HG03558 (cell line): ENCODE measurements around the gene TJP1.
"Not testable (repeated sequence)": the region's sequence is repeated elsewhere in the genome, so short reads cannot be mapped to it uniquely, and the experiment has no call there.

Experiments
- ATAC-seq: cut with Tn5 transposase; IDR thresholded peaks from one replicate; pipeline ENCODE4 v1.9.1; 2021; ENCODE audit warnings: moderate number of reproducible peaks; ENCODE audit not compliant: unreplicated experiment; ENCODE audit errors: extremely low read depth

Gene TJP1

DNA sequence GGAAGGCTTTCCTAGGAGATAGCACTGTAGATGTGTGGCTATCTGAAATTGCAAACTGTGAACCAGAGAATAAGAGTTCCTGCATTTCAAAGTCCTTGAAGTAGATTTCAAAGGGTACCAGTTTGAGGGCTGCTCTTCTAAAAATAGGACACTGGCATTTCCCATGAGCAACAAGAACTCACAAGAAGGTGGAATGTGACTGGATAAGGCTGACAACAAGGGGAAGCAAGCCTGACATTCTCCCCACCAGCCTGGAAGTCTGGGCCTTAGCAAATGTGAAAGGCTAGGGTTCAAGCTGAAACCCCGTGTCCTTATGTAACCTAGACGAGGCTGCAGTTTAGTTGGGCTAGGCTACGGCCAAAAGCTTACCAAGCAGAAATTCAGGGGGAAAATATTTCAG lies 18.7 kb upstream of the TJP1 start:
- no peak for ATAC-seq

DNA sequence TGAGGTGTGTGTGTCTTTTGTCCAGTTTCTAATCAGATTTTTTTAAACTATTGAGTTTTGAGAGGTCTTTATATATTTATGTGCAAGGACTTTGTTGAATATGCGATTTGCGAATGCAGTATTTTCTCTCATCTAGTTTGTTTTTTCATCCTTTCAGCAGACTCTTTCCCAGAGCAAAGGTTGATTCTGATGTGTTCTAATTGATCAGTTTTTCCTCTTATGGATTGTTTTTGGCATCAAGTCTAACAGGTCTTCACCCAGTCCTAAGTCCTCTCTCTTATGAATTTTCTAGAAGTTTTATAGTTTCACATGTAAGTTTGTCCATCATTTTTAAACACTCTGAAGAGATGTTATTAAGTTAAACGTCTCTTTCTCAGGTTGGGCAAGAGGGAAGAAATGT lies 17.8 kb upstream of the TJP1 start:
- ATAC-seq = no peak

DNA sequence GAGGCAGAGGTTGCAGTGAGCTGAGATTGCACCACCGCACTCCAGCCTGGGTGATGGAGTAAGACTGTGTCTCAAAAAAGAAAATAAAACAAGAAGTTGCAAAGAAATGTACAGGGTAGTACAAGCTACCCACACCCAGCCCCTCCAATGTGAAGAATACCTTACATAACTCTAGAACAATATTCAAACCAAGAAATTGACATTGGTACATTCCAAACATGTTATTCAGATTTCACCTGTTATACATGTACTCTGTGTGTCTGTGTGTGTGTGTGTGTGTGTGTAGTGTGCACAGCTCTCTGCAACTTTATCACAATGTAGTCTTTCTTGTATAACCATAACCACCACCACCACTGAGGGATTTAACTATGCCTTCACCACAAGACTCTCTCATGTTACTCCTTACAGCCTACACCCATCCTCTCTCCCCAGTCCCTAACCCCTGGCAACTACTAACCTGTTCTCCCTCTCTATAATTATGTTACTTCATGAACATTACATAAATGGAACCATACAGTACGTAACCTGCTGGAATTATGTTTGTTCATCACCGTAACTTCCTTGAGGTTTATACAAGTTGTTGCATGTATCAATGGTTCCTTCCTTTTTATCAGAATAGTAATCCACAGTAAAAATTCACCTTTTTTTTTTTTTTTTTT lies 16.2 kb upstream of the TJP1 start:
- ATAC-seq = no peak

DNA sequence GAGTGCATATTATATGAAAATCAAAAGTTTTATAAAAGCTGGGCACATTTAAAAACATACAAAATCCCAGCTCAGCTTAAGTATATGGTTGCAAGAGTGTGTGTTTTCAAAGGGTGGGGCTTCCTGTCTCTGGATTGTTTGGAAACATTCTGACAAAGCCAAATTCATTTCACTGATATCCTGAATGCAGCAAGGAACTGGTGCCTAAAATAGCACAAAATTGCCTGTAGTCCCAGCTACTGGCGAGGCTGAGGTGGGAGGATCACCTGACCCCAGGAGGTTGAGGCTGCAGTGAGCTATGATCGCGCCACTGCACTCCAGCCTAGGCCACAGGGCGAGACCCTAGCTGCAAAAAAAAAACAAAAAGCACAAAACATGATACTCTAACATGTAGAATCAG lies 13.0 kb upstream of the TJP1 start:
- no peak for ATAC-seq

DNA sequence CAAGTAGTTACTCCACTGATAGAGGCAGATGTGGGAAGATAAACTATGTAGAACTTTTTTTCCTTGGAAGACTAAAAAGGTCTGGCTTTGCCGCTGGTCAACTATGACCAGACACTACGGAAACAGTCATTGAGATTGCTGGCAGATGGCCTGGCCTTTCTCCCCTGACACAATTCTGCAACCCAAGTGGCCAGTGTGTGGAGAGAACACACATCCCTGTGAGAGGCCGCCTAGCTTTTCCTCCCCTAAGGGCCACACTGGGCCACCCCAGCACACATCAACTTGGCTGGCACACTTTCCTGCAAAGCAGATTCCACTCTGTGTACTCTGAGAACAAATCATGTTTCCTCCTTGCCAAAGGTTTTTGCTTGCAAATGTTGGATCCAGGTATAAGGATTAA lies 10.4 kb upstream of the TJP1 start:
- ATAC-seq = no peak

DNA sequence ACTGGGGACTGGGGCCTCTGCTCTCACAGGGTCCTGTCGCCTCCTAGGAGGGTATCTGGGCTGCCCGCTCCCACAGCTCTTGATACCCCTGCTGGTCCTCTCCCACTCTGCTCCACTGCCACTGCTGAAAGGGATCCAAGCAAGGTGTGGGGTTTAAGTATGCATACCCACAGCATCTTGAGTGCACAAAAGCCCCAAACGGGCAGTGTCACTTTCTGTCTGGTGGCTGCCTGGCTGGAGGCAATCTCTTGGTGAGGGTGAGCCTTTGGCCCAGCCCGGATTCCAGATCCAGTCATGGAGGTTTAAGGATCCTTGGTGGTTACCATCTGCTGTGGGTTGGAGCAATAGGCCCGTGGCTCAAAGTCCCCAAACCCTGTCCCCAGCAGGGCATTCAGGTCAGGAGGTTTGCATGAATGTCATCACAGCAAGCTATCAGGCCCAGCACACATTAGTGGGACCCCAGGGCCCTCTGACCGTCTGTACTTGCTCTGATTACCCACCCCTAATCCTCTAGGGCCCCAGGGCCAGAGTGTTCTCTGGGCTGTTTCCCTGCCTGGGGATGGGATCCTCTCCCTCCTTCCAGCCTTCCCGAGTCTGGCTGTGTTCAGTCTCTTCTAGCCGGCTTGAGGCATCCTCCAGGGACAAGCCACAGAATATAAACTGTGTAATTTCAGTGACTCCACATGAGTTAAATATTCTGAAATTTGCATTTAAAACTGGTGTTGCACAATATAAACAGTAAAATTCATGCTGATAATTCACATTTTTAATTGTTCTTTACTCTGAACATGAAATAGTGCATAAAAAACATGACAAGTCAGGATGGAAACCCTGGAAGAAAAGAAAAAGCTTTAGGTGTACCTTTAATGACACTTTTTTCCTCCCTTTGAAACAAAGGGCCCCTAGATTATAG lies 4.9 kb upstream of the TJP1 start:
- no peak for ATAC-seq

DNA sequence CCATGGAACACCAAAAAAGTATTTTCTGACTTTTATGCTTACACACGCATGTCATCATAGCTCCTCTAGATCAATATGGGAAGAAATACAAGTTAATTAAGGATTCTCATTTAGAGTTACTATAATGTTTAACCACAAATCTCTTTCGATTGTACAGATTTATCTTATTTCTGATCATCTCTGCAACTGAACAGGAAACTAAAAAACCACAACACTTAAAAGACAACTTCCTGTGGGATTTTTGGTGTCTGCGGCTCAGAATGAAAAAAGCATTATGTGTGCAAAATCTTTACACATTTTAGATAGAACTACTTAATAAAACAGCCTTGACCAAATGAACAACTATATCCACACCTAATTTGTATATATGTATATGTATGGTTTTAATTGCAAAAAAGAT lies 3.0 kb upstream of the TJP1 start:
- no peak for ATAC-seq

DNA sequence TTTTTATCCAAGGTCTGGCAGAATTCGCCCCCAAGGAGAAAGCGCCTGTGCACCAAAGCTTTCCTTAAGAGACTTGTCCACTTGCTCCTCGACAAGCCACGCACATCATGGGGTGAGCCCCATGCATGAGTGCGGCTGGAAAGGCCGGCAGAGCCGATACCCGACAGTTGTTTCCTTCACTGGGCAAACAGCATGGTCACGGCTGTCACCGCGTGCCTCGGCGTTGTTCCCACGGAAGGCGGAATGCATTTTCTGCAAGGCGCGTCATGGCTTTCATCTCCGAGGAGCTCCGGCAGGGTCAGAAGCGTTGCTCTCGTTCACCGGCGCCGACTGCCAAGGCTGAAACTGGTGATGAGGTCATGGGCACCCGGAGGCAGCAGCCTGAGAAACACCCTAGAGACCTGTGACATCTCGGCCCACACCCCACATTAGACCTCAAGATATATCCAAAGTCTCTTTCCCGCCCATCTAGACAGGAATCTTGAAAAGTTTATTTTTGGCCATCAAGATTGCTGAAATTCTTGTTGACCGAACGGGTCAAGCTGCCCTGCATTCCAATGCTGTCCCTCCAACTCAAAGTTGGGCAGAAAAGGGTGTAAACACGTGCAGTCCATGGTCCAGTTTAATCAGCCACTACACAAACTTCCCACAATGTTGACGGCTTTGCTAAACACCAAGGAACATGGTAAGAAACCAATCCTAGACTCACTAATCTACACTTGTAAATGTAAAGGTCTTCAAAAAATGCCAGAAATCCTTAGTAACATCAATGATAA lies 604 bp upstream of the TJP1 start:
- no peak for ATAC-seq

DNA sequence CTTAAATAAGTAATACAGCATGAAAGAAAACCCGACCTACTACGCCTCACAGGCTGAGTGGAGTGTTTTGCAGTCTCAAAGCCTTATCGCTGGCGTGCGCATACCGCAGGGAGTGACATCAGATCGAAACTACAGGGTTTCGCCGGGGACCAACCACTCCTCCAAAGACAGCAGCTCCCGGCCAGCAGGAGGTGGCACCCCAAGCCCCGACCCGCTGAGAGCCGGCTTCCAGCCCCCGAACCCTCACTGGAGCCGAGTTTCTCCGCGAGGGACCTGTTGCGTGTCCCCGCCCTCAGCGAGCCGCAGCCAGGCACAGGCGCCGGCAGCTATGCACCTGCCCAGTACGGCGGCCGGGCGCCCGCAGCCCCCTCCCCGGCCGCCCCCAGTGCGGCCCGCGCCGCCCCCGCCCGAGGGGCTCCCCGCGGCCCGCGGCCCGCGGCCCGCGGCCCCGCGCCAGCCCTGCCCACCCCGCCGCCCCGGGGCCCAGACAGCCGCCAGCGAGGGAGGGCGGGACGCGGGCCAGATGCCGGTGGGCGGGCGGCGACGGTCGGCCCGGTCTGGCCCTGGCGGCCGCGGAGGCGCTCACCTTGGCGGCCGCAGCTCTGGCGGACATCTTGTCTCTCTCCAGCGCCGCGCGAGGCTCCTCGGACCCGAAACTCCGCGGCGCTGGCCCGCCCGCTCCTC lies 710 bp downstream of the TJP1 start:
- no peak for ATAC-seq

DNA sequence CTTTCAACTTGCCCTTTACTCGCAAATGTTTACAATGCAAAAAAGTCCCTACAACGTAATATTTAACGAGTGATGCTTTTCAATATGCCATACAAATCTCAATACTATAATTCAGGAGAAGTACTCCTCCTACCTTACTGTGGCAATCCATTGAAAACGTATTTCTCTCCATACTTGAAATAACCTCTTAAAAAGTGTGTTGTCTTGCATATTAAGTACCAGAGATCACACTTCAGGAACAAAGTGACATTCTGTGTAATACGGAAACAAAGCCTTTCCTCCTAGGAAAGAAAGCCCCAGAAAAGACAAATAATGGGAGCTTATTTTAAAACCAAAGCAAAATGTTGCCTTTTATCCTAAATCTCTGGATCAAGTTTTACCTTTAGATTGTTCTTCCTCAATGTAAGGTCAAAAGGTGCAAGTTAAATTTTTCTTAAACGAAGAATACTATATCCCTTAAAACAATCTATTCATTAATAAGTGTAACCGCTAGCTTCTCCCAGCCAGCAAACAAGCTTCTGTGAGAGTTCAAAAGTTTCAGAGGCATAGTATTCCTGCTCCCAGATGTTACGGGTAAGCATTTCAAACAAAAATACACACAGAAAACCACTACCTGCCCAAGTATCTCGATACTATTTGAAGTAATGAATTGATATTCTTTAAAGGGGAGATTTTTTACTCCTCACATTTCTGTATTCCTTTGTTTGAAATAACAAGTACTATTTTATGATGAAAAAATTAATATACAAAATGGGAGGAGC lies 1.7 kb downstream of the TJP1 start:
- no peak for ATAC-seq

DNA sequence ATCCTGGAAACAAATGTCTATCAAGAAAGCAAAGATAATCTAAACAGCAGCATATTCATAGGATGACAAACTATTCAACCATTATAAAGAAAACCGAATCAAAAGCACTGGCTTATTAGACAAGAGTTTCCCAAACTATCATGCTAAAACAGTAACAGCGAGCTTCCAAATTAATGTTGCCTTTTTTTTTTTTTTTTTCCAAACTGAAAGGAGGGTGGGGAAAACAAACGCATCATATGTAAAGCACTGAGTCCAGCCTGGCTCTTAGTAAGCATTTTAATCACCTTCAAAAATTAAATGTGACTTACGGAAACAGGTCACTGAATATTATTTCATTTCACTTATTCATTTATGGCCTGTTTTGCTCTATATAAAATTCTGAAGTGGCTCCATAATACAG lies 2.3 kb downstream of the TJP1 start:
- ATAC-seq = no peak

DNA sequence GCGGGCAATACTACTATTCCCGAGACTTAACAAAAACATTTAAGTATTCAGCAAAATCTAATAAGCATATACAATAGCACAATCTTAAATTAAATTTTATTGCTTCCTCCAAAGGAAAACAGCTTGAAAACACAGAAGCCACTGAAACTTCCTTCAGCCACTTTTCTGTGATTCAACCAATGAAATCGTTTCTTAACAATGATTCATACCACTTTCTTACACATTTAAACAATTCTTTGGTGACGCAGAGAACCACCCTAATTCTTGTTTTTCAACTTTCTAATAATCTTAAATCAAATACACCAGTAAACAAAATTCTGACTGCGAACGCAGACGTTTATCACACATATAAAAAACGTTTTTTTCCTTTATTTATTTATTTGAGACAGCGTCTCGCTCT lies 4.1 kb downstream of the TJP1 start:
- ATAC-seq = no peak

DNA sequence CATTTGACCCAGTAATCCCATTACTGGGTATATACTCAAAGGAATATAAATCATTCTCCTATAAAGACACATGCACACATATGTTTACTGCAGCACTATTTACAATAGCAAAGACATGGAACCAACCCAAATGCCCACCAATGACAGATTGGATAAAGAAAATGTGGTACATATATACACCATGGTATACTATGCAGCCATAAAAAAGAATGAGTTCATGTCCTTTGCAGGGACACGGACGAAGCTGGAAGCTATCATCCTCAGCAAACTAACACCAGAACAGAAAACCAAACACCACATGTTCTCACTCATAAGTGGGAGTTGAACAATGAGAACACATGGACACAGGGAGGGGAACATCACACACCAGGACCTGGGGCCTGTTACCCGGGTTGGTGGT lies 4.8 kb downstream of the TJP1 start:
- not testable (repeated sequence) for ATAC-seq

DNA sequence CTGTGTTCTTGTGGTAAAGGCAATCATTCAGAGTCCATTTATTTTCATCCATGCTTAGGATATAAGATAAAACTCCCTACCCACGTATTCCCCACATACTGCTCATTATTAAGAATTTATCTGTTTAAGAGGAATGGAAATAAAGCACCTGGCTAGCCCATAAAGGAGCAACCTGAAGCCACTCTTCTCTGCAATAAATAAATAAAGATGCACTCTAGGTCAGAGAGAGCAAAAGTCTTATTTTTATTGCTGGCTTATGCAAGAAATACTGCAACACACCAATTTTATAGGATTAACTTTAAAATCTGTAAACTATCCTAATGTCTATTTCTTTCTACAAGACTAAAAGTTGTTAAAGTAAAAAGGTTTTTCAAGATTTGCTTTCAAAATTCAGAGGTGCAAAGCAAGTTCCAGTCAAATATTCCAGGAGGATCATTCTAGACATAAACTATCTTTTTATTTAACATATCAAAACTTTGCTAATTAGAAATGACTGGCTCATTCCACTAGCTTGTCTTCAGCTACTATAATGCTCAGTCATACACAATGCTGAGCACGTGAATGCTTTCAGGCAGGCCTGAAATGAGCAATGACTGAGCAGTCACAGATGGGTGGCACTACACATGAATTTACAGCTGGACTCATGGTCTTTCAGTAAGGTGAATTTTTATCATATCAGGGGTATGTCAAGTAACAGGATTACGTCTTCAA lies 7.1 kb downstream of the TJP1 start:
- no peak for ATAC-seq

DNA sequence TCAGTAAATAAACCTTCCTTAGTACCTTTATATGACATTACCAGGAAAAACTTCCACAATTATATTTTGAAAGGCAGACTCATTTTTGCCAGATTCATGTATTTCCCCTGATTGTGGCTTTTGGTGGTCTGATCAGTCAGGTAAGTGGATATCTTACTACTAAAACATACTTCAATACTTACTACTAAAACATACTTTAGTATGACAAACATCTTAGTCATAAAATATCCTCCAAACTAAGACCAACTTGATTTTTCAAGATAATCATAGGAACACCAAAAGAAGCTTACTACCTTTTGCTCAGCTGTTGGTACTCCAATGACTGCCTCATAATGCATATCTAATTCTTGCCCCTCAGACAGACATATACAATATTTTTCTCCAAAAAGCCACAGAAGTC lies 9.3 kb downstream of the TJP1 start:
- no peak for ATAC-seq

DNA sequence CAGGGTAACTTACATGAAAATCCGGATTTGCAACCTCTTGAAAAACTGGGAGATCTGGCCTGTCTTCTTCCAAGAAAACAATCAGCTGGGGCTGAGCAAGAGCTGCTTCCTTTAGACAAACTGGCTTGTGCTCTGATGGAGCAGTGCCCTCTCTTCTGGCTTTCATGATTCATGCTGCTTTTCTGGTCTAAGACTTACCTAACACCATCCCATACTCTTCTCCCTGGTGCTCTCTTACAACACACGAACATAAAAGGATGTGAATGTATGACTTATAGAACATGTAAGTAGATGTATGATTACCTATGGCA lies 9.9 kb downstream of the TJP1 start:
- ATAC-seq = no peak

DNA sequence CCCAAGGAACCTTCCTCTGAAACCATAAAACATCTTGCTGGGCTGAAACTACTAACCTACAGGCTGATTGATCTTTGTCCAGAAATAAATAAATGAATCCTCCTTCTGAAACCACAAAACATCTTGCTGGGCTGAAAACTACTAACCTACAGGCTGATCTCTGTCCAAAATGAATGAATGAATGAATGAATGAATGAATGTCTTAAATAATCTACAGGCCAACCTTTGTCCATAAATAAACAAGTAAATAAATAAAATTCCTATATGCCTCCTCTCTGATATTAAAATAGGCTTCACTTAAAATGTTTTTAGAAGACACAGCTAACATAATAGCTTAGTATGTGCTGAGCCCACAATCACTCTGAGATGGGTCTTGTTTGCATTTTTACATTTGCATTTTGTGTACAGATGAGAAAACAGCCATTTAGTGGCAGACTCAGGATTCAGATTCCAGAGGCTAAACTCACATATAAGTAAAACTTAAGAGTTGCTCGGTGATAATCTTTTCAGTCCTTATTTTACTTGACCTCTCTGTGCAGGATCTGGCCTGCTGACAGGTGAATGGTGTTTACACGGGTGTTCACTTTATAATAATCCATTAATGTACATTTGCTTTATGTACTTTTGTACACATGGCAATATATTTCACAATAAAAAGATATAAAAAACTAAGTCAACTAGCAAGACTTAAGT lies 10.4 kb downstream of the TJP1 start:
- ATAC-seq = no peak

DNA sequence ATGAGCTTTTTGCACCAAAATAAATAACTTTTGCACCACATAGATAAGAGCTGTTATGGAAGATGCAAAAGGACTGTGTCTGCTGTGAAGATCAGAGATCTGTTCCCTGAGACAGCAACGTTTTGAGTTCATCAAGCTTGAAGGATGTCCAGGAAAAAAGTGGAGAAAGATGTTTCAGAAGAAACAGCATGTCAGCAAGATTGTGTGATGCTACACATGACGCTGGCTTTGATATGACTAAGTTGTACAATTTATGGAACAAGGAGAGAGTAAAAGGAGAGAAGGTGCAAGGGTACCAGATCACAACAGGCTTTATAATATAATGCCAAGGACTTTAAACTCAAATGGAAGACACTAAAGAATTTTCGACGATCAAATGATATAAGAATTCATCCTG lies 16.6 kb downstream of the TJP1 start:
- no peak for ATAC-seq
